ENCODE measurements around the gene COQ8A. TPM values are rescaled to one million over a fixed set of nuclear protein-coding genes. Genes with fewer than 3 reads are reported as not detected.
A peak's percentile ranks its signal among the peaks of the same experiment; 100 is the strongest.

The COQ8A gene
- total RNA-seq, 4 donors from 2014 or later, result 46.0 to 80.5 (median 67.7) TPM

GRCh38 chr1:226971765-226972164 lies 31.7 kb downstream of the COQ8A start:
- Histone ChIP-seq H3K4me3 (no peak overlapping the region), H3K4me1 (peaks cover 18 to 29% (median 24%) of the 10 kb centered on the region in 4 donors), H3K9me3 (peaks cover 0 to 9% of the 10 kb centered on the region in 2 donors), H3K27me3 (no peaks in the 10 kb centered on the region), H3K36me3 (peaks cover 0 to 5% (median 2%) of the 10 kb centered on the region in 4 donors), H3K27ac (peak overlapping the region in 1 of 4 donors; percentile 85)
- 90 to 100% methylated on average over 1 of the region's 1 CpG for WGBS, 2 donors (ENCODE audit: low coverage in 1 of 2)
- in situ Hi-C loops (cut with MboI; ENCODE audit: low pct_ligation_motif_present in 1 of 4, low pct_unique_long_range_greater_than_20kb in 1 of 4, low sequenced_read_pairs in 3 of 4), result loop anchor here in 1 of 4 donors (10.0 kb wide), 1 partner anchor 57 kb away; no protein-coding TSS in a partner anchor
- no peak for TF ChIP-seq EP300 (IDR thresholded peaks at IDR 0.05; ENCODE audit: low read depth)
- no peak for TF ChIP-seq POLR2AphosphoS5 (IDR thresholded peaks at IDR 0.05)
- no peak for TF ChIP-seq CTCF (IDR thresholded peaks at IDR 0.05)
- TF ChIP-seq POLR2A (IDR thresholded peaks at IDR 0.05), result no peak
- no peak for DNase-seq
- intact Hi-C loops (cut with DNase I; ENCODE audit: low total_unique reads), result no loop called here

- TF ChIP-seq EP300 (IDR thresholded peaks at IDR 0.05; ENCODE audit: low read depth), result no peak
- TF ChIP-seq POLR2A (IDR thresholded peaks at IDR 0.05), result no peak
- peaks cover 18 to 29% (median 24%) of the 10 kb centered on the region in 4 donors for H3K4me1 ChIP-seq
- intact Hi-C loops (cut with DNase I; ENCODE audit: low total_unique reads) (no loop called here), in situ Hi-C loops (cut with MboI; ENCODE audit: low pct_ligation_motif_present in 1 of 4, low pct_unique_long_range_greater_than_20kb in 1 of 4, low sequenced_read_pairs in 3 of 4) (loop anchor here in 1 of 4 donors (10.0 kb wide), 1 partner anchor 58 kb away; no protein-coding TSS in a partner anchor)
- H3K36me3 ChIP-seq, result peaks cover 0 to 5% (median 2%) of the 10 kb centered on the region in 4 donors
- 93 to 94% methylated on average over 2 to 6 of the region's 6 CpGs for WGBS, 2 donors (ENCODE audit: low coverage in 1 of 2)
- peaks cover 0 to 9% of the 10 kb centered on the region in 2 donors for H3K9me3 ChIP-seq
- peak overlapping the region; percentile 77 to 85 (median 82) for H3K27ac ChIP-seq
- no peaks in the 10 kb centered on the region for H3K27me3 ChIP-seq
- no peak for DNase-seq
- H3K4me3 ChIP-seq, result no peak overlapping the region
These were observed 32.8 kb downstream of the COQ8A start for GRCh38 chr1:226972931-226973330.

- H3K9me3 ChIP-seq, result peaks cover 0 to 9% of the 10 kb centered on the region in 2 donors
- WGBS, 2 donors (ENCODE audit: low coverage in 1 of 2), result 85% methylated on average over 5 of the region's 5 CpGs; no CpG with 5 or more reads in 1 of the 2 donors
- no peak overlapping the region for H3K4me3 ChIP-seq
These were observed 33.3 kb downstream of the COQ8A start for GRCh38 chr1:226973371-226973897.

GRCh38 chr1:226973898-226974543 lies 33.9 kb downstream of the COQ8A start:
- no peaks in the 10 kb centered on the region for H3K27me3 ChIP-seq
- peak; percentile 33 for DNase-seq
- TF ChIP-seq POLR2AphosphoS5 (IDR thresholded peaks at IDR 0.05) (peak; percentile 70 to 72 (median 72)), CTCF (IDR thresholded peaks at IDR 0.05) (no peak)
- no peak overlapping the region for H3K4me3 ChIP-seq
- intact Hi-C loops (cut with DNase I; ENCODE audit: low total_unique reads) (no loop called here), in situ Hi-C loops (cut with MboI; ENCODE audit: low pct_ligation_motif_present in 1 of 4, low pct_unique_long_range_greater_than_20kb in 1 of 4, low sequenced_read_pairs in 3 of 4) (loop anchor here in 1 of 4 donors (10.0 kb wide), 1 partner anchor 59 kb away; no protein-coding TSS in a partner anchor)
- H3K4me1 ChIP-seq, result peaks cover 18 to 29% (median 24%) of the 10 kb centered on the region in 4 donors
- peaks cover 0 to 9% of the 10 kb centered on the region in 2 donors for H3K9me3 ChIP-seq
- WGBS, 2 donors (ENCODE audit: low coverage in 1 of 2), result 55 to 63% methylated on average over 7 to 11 of the region's 11 CpGs
- peak overlapping the region; percentile 77 to 85 (median 82) for H3K27ac ChIP-seq
- peaks cover 0 to 5% (median 2%) of the 10 kb centered on the region in 4 donors for H3K36me3 ChIP-seq

More at GRCh38 chr1:226973371-226973897, 33.3 kb downstream of the COQ8A start:
- Histone ChIP-seq H3K27ac (peak overlapping the region; percentile 77 to 85 (median 82)), H3K36me3 (peaks cover 0 to 5% (median 2%) of the 10 kb centered on the region in 4 donors), H3K4me1 (peaks cover 18 to 29% (median 24%) of the 10 kb centered on the region in 4 donors), H3K27me3 (no peaks in the 10 kb centered on the region)
- peak; percentile 37 for DNase-seq
- intact Hi-C loops (cut with DNase I; ENCODE audit: low total_unique reads) (no loop called here), in situ Hi-C loops (cut with MboI; ENCODE audit: low pct_ligation_motif_present in 1 of 4, low pct_unique_long_range_greater_than_20kb in 1 of 4, low sequenced_read_pairs in 3 of 4) (loop anchor here in 1 of 4 donors (10.0 kb wide), 1 partner anchor 59 kb away; no protein-coding TSS in a partner anchor)
- peak in 1 of 3 donors; percentile 36 for TF ChIP-seq POLR2AphosphoS5 (IDR thresholded peaks at IDR 0.05)
- TF ChIP-seq POLR2A (IDR thresholded peaks at IDR 0.05), result no peak
- TF ChIP-seq EP300 (IDR thresholded peaks at IDR 0.05; ENCODE audit: low read depth), result no peak
- no peak for TF ChIP-seq CTCF (IDR thresholded peaks at IDR 0.05)
